Cardiac muscle cell (in vitro differentiated cells and primary cell): ENCODE data around the gene FAM124A. TPM values are rescaled to one million over a fixed set of nuclear protein-coding genes. Genes with fewer than 3 reads are reported as not detected.
A peak's percentile ranks its signal among the peaks of the same experiment; 100 is the strongest.

Experiments used
- DNase-seq, 2 donors: peaks; one replicate each; pipeline versions ENCODE4 v3.0.0 to v3.0.0-alpha.2; 2010 to 2017; ENCODE audit warnings: low read depth in 1 of 2, low spot score in 1 of 2
- H3K27ac ChIP-seq: fragments of 200-600 bp; sonication (generic); 2 replicates; pipeline ENCODE4 v1.5.1; 2016
- H3K27me3 ChIP-seq: fragments of 200-600 bp; sonication (generic); 2 replicates; pipeline ENCODE4 v1.6.0; 2016; ENCODE audit warnings: control low read depth
- H3K36me3 ChIP-seq: fragments of 200-600 bp; sonication (generic); 2 replicates; pipeline ENCODE4 v1.5.1; 2016; ENCODE audit warnings: control low read depth
- H3K4me1 ChIP-seq: fragments of 200-600 bp; sonication (generic); 2 replicates; pipeline ENCODE4 v1.8.1; 2017; ENCODE audit warnings: low read depth, mild to moderate bottlenecking, mixed run types
- H3K4me3 ChIP-seq: fragments of 200-600 bp; sonication (generic); 2 replicates; pipeline ENCODE4 v1.5.1; 2016; ENCODE audit warnings: mild to moderate bottlenecking
- H3K9me3 ChIP-seq: fragments of 200-600 bp; sonication (generic); 2 replicates; pipeline ENCODE4 v1.5.1; 2017; ENCODE audit warnings: low read depth, mild to moderate bottlenecking, control low read depth
- CTCF ChIP-seq: IDR thresholded peaks from 2 replicates; pipeline ENCODE4 v1.5.1; 2012; ENCODE audit warnings: low read depth, mild to moderate bottlenecking, low read length
- polyA plus RNA-seq: library from polyadenylated mRNA; unstranded; fragments of >200 nt; fragmentation: Nextera tagmentation; extraction: Ambion mirVana; gene quantifications from 2 replicates; pipeline ENCODE4 v1.2.1, GENCODE V29; 2016
- total RNA-seq: library from RNA; depleted of rRNA; stranded (reverse); fragments of >200 nt; gene quantifications from 2 replicates; pipeline ENCODE4 v1.2.3, GENCODE V29; 2016

The FAM124A gene
- total and polyA plus RNA-seq, 2 experiments from 2014 or later = 0.16 to 0.18 TPM

- no peak overlapping the region for H3K27ac ChIP-seq
- no peaks in the 10 kb centered on the region for H3K4me1 ChIP-seq
- no peaks in the 10 kb centered on the region for H3K36me3 ChIP-seq
- no peak for DNase-seq
- TF ChIP-seq CTCF = no peak
- H3K4me3 ChIP-seq = no peak overlapping the region
- no peaks in the 10 kb centered on the region for H3K9me3 ChIP-seq
- H3K27me3 ChIP-seq = peaks cover 46% of the 10 kb centered on the region
Measured at GRCh38 chr13:51221108-51221507, 1.1 kb upstream of the FAM124A start.

- no peak for TF ChIP-seq CTCF
- Histone ChIP-seq H3K36me3 (no peaks in the 10 kb centered on the region), H3K27me3 (peaks cover 46% of the 10 kb centered on the region), H3K4me3 (peak overlapping the region; percentile 76), H3K27ac (no peak overlapping the region), H3K9me3 (no peaks in the 10 kb centered on the region), H3K4me1 (no peaks in the 10 kb centered on the region)
- DNase-seq = peak in 1 of 2 donors; percentile 26
Measured at GRCh38 chr13:51221674-51222036, 543 bp upstream of the FAM124A start.

- H3K27ac ChIP-seq = no peak overlapping the region
- peak overlapping the region; percentile 76 for H3K4me3 ChIP-seq
- peak; percentile 30 for TF ChIP-seq CTCF
- no peaks in the 10 kb centered on the region for H3K4me1 ChIP-seq
- H3K9me3 ChIP-seq = no peaks in the 10 kb centered on the region
- H3K27me3 ChIP-seq = peaks cover 46% of the 10 kb centered on the region
- DNase-seq = peak in 1 of 2 donors; percentile 35
- no peaks in the 10 kb centered on the region for H3K36me3 ChIP-seq
Measured at GRCh38 chr13:51222686-51223559, 725 bp downstream of the FAM124A start.

- H3K4me1 ChIP-seq = no peaks in the 10 kb centered on the region
- no peak for TF ChIP-seq CTCF
- no peak for DNase-seq
- H3K9me3 ChIP-seq = no peaks in the 10 kb centered on the region
- no peaks in the 10 kb centered on the region for H3K36me3 ChIP-seq
- no peak overlapping the region for H3K4me3 ChIP-seq
- no peak overlapping the region for H3K27ac ChIP-seq
- peaks cover 46% of the 10 kb centered on the region for H3K27me3 ChIP-seq
Measured at GRCh38 chr13:51223560-51224270, 1.5 kb downstream of the FAM124A start.

- H3K4me1 ChIP-seq = no peaks in the 10 kb centered on the region
- no peak for DNase-seq
- no peaks in the 10 kb centered on the region for H3K9me3 ChIP-seq
- H3K4me3 ChIP-seq = no peak overlapping the region
- H3K36me3 ChIP-seq = no peaks in the 10 kb centered on the region
- no peak for TF ChIP-seq CTCF
- H3K27ac ChIP-seq = no peak overlapping the region
- peaks cover 46% of the 10 kb centered on the region for H3K27me3 ChIP-seq
Measured at GRCh38 chr13:51225029-51225428, 2.8 kb downstream of the FAM124A start.
